Left ventricle myocardium inferior (tissue), 1 donor: Measurements from ENCODE around the gene RIMS3. TPM values are rescaled to one million over a fixed set of nuclear protein-coding genes. Genes with fewer than 3 reads are reported as not detected.

Source experiments
- DNase-seq: peaks from one replicate; pipeline ENCODE4 v3.0.0-alpha.2; 2020
- H3K27ac ChIP-seq: fragments of 200-600 bp; replicated peaks from 2 replicates; pipeline ENCODE4 v1.8.0; 2021
- H3K27me3 ChIP-seq: fragments of 200-600 bp; 2 replicates; pipeline ENCODE4 v1.8.0; 2021; ENCODE audit warnings: low read depth
- H3K36me3 ChIP-seq: fragments of 200-600 bp; 2 replicates; pipeline ENCODE4 v1.8.0; 2021
- H3K4me1 ChIP-seq: fragments of 200-600 bp; 2 replicates; pipeline ENCODE4 v1.8.0; 2021
- H3K4me3 ChIP-seq: fragments of 200-600 bp; 2 replicates; pipeline ENCODE4 v1.8.0; 2021; ENCODE audit warnings: mild to moderate bottlenecking, moderate library complexity
- H3K9me3 ChIP-seq: fragments of 200-600 bp; replicated peaks from 2 replicates; pipeline ENCODE4 v1.8.0; 2021
- CTCF ChIP-seq: fragments of 200-600 bp; IDR thresholded peaks from 2 replicates; pipeline ENCODE4 v1.8.0; 2021; ENCODE audit warnings: antibody characterized with exemption, mild to moderate bottlenecking, borderline replicate concordance
- intact Hi-C: fragments of 100-400 bp; cut with micrococcal nuclease; formaldehyde crosslinking; loops from one replicate; pipeline ENCODE4 v1.11.0; 2022
- total RNA-seq: library from RNA; stranded (reverse); fragmentation: NEBNext Ultra II Directional; extraction: Animal tissue kit (Norgen Biotek cat#: 25700); gene quantifications from one replicate; pipeline ENCODE4 v1.2.1, GENCODE V29; 2021
- donor health status: DM: no; HTN: yes; CAD: no; lungs with severe emphysema.

Gene RIMS3
- total RNA-seq, 1 donor from 2014 or later, result 0.74 TPM

- intact Hi-C loops, result no loop called here
- Histone ChIP-seq H3K4me3 (no peak overlapping the region), H3K4me1 (peaks cover 8% of the 10 kb centered on the region), H3K27me3 (no peaks in the 10 kb centered on the region), H3K9me3 (no peaks in the 10 kb centered on the region), H3K27ac (no peak overlapping the region), H3K36me3 (no peaks in the 10 kb centered on the region)
- DNase-seq, result no peak
- TF ChIP-seq CTCF, result no peak
Observed at GRCh38 chr1:40679165-40679953, 13.9 kb upstream of the RIMS3 start.

GRCh38 chr1:40676501-40676900 lies 11.0 kb upstream of the RIMS3 start:
- intact Hi-C loops, result no loop called here

GRCh38 chr1:40673452-40673851 lies 8.0 kb upstream of the RIMS3 start:
- Histone ChIP-seq H3K4me3 (no peak overlapping the region), H3K27me3 (peaks cover 4% of the 10 kb centered on the region), H3K36me3 (no peaks in the 10 kb centered on the region), H3K27ac (no peak overlapping the region), H3K4me1 (peaks cover 14% of the 10 kb centered on the region), H3K9me3 (no peaks in the 10 kb centered on the region)
- no peak for TF ChIP-seq CTCF
- intact Hi-C loops, result no loop called here
- DNase-seq, result no peak

More at GRCh38 chr1:40676501-40676900, 11.0 kb upstream of the RIMS3 start:
- no peak for DNase-seq
- Histone ChIP-seq H3K4me3 (no peak overlapping the region), H3K27me3 (peaks cover 4% of the 10 kb centered on the region), H3K27ac (no peak overlapping the region), H3K4me1 (peaks cover 8% of the 10 kb centered on the region), H3K36me3 (no peaks in the 10 kb centered on the region), H3K9me3 (no peaks in the 10 kb centered on the region)
- TF ChIP-seq CTCF, result no peak

- peak; percentile 99 for TF ChIP-seq CTCF
- Histone ChIP-seq H3K36me3 (no peaks in the 10 kb centered on the region), H3K27ac (no peak overlapping the region), H3K9me3 (no peaks in the 10 kb centered on the region), H3K27me3 (peaks cover 4% of the 10 kb centered on the region), H3K4me3 (peak overlapping the region; percentile 36), H3K4me1 (peaks cover 23% of the 10 kb centered on the region)
- intact Hi-C loops, result no loop called here
- DNase-seq, result peak; percentile 77
Observed at GRCh38 chr1:40668769-40669525, 3.5 kb upstream of the RIMS3 start.

- Histone ChIP-seq H3K4me3 (peak overlapping the region; percentile 76), H3K9me3 (no peaks in the 10 kb centered on the region), H3K27ac (no peak overlapping the region), H3K27me3 (no peaks in the 10 kb centered on the region), H3K36me3 (no peaks in the 10 kb centered on the region), H3K4me1 (peaks cover 23% of the 10 kb centered on the region)
- no peak for TF ChIP-seq CTCF
- DNase-seq, result no peak
- intact Hi-C loops, result no loop called here
Observed at GRCh38 chr1:40664791-40665190, 691 bp downstream of the RIMS3 start.
